LNCAP (cell line): ENCODE measurements around the gene IBTK.

Experiments
- CTCF ChIP-seq: fragments of 450-650 bp; IDR thresholded peaks from 2 replicates; pipeline ENCODE4 v1.5.1; 2017; ENCODE audit warnings: mild to moderate bottlenecking

The IBTK gene

DNA sequence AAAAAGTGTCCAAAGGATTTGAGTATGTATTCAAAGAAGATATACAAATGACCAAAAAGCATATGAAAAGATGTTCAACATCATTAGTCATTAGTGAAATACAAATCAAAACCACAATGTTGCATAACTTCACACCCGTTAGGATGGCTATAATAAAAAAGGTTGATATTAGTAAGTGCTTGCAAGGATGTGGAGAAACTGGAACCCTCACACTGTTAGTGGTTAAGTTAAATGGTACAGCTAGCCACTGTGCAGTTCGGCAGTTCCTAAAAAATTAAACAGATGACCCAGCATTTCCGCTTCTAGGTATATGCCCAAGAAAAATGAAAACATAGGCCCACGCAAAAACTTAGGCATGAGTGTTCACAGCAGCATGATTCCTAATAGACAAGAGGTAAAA lies 38.6 kb downstream of the IBTK start:
- no peak for TF ChIP-seq CTCF

- TF ChIP-seq CTCF = no peak
Observed at GRCh38 chr6:82205930-82206392, 41.6 kb downstream of the IBTK start.

DNA sequence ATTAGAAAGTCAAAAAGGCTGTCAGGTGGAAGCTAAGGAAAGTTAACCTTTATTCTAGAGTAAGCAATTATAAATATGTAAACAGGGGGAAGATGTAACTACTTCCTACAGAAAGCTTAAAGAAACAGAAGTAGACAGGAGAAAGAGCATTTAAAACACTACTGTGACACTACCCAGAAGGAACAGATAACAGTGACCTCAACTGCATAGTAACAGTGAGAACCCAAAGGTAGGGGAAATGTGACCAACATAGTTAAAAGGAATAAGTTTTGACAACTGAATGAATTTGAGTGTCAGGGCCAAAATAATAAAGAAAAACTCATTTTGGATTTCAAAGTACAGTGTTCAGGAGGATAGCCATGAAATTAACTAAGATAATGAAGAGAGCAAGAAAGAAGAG lies 43.5 kb downstream of the IBTK start:
- TF ChIP-seq CTCF = no peak

DNA sequence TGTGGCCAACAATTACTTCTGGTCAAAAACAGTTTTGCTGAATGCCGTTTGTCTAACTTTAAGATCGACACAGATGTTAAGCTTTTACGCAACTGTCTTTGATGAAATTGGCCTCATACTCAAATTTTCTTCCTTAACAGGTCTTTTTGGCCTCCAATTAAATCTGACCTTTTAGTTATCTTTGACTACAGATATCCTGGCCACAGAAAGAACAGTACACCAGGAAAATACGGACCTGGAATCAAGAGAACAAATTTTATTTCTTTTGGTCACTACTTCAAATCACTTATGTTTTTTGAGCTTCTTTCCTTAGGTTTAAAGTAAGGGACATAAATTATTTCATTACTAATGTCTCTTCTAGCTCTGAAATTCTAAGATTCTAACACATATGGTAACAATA lies 49.8 kb downstream of the IBTK start:
- TF ChIP-seq CTCF = no peak

DNA sequence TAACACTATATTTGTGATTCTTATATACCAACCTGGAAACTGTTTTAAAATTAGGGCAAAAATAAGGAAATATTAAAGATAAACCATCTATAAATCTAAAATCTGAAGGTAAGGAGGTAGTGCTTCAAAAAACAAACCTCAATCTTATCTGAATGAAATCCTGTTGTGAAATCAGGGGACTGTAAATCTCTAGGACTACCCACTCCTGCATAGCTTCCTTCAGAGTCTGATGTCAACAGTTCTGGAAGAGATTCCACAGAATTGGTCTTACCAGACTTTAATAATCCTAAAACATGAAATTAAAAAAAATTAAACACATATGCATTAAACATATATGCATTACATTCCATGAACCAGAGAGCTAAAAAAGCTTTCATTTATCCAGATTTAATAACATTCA lies 51.4 kb downstream of the IBTK start:
- TF ChIP-seq CTCF = no peak

DNA sequence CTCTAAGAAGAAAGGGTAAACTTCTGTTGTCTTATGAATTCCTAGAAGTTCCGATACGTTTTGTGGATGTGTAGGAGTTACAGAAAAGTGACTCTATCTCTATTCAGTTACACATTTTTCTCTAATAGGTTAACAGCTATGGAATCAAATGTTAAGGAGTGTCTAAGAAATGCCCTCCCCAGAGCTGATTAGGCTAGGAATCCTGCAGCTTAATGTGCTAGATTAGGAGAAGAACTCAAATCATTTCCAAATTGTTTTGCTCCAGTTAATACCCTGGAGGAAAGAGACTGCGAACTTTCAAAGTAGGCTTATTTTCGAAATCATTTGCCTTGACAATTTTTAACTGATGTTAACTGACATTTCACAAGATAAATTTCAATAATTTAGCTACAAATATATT lies 51.9 kb downstream of the IBTK start:
- TF ChIP-seq CTCF = no peak

GRCh38 chr6:82185948-82186535 lies 61.5 kb downstream of the IBTK start:
- TF ChIP-seq CTCF = no peak
